SK-N-MC (cell line): Measurements from ENCODE around the gene WDR72.

Experiments used
- EZH2 ChIP-seq: fragments of 200-600 bp; sonication (generic); IDR thresholded peaks from one replicate; pipeline ENCODE4 v1.6.1; 2017; ENCODE audit warnings: antibody characterized with exemption
- FOXP2 ChIP-seq: optimal IDR thresholded peaks from 2 replicates; pipeline ENCODE3; 2011; ENCODE audit warnings: mild to moderate bottlenecking, moderate library complexity; ENCODE audit not compliant: insufficient read depth; ENCODE audit errors: extremely low read length, control extremely low read depth
- POLR2AphosphoS5 ChIP-seq: IDR thresholded peaks from 2 replicates; pipeline ENCODE4 v1.6.1; 2012; ENCODE audit warnings: mild to moderate bottlenecking, low read depth, low read length, borderline replicate concordance

DNA sequence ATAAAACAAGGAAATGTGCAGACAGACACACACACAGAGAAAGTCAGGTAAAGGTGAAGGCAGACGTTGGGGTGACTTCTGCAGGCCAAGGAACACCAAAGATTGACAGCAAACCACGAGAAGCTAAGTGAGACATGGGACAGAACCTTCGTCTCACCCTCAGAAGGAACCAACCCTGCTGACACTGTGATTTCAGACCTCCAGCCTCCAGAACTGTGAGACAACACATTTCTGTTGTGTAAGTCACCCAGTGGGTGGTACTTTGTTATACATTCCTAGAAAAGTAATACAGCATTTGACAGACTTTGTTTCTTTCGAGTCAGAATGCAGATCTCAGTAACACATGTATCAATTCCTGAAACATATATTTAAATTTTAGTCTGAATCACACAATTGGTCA, 7.1 kb downstream of the WDR72 start:
- TF ChIP-seq EZH2 (no peak), POLR2AphosphoS5 (no peak), FOXP2 (no peak)
